HCT116 (cell line): ENCODE data around the gene ENOX1. TPM values are rescaled to one million over a fixed set of nuclear protein-coding genes. Genes with fewer than 3 reads are reported as not detected.

ENCODE experiments used
- ATAC-seq: fragments of 200-7000 bp; cut with Tn5 transposase; 2 replicates; pipeline ENCODE4 v1.9.1; 2020; ENCODE audit warnings: mild to moderate bottlenecking, moderate library complexity
- BruUV-seq: library from RNA; stranded (reverse); fragments of 400-500 nt; replicated peaks from 2 replicates; lab custom pipeline; 2021; lab: Mats Ljungman, UMichigan
- CTCF ChIA-PET: fragments of 300-600 bp; sonication (Branson Sonifier 250); formaldehyde crosslinking; loops from one replicate; lab custom pipeline; 2021; ENCODE audit warnings: antibody characterized with exemption; lab: Charles Lee
- POLR2A ChIA-PET: fragments of 300-600, 350-600 bp; sonication (Branson Sonifier 250); formaldehyde crosslinking; loops from one replicate; lab custom pipeline; 2021; ENCODE audit warnings: antibody characterized with exemption; lab: Charles Lee
- RAD21 ChIA-PET, 2 experiments: fragments of 300-600 bp; sonication (Branson Sonifier 250); formaldehyde crosslinking; loops; one replicate each; lab custom pipeline; 2023; ENCODE audit warnings: low total read pairs in 2 of 2; ENCODE audit not compliant: uncharacterized antibody in 2 of 2, unreplicated experiment in 2 of 2, low non-redundant PET in 1 of 2; lab: Charles Lee
- DNase-seq: peaks from one replicate; pipeline ENCODE4 v3.0.0-alpha.2; 2010; ENCODE audit warnings: low read depth, low spot score
- H2AFZ ChIP-seq: fragments of 200-600 bp; shearing (Covaris generic), sonication (generic); 2 replicates; pipeline ENCODE4 v1.6.1; 2017; ENCODE audit warnings: low read depth, mixed run types, mixed read lengths, antibody characterized with exemption, low read length; ENCODE audit not compliant: poor library complexity, severe bottlenecking
- H3K27ac ChIP-seq: 2 replicates; pipeline ENCODE4 v1.5.1; 2012; ENCODE audit warnings: low read depth, low read length
- H3K27me3 ChIP-seq: fragments of 200-600 bp; sonication (generic); 2 replicates; pipeline ENCODE4 v1.6.1; 2016; ENCODE audit warnings: mixed run types, low read length, mixed read lengths; ENCODE audit not compliant: insufficient read depth
- H3K36me3 ChIP-seq, 2 experiments: fragments of 200-500 bp in 1 of 2; fragments of 200-600 bp in 1 of 2; sonication (Bioruptor generic) in 1 of 2; sonication (generic) in 1 of 2; 2 replicates each; pipeline versions ENCODE4 v1.5.1 to v1.6.1; 2014 to 2016; ENCODE audit warnings: low read length in 2 of 2, inconsistent platforms in 1 of 2, mixed read lengths in 1 of 2, mixed run types in 1 of 2; ENCODE audit not compliant: insufficient read depth in 2 of 2, control insufficient read depth in 1 of 2
- H3K4me1 ChIP-seq, 2 experiments: fragments of 200-600 bp in 1 of 2; sonication (generic) in 1 of 2; 2 replicates each; pipeline versions ENCODE4 v1.5.1 to v1.6.1; 2012 to 2017; ENCODE audit warnings: low read length in 2 of 2, inconsistent platforms in 1 of 2, mild to moderate bottlenecking in 1 of 2, mixed read lengths in 1 of 2, mixed run types in 1 of 2, moderate library complexity in 1 of 2; ENCODE audit not compliant: insufficient read depth in 2 of 2, control insufficient read depth in 1 of 2
- H3K4me2 ChIP-seq: fragments of 200-600 bp; sonication (generic); 2 replicates; pipeline ENCODE4 v1.6.1; 2017; ENCODE audit warnings: mixed run types, low read length, mixed read lengths
- H3K4me3 ChIP-seq, 2 experiments: fragments of 200-600 bp in 1 of 2; sonication (generic) in 1 of 2; replicated peaks in 1 of 2; 2 replicates each; pipeline ENCODE4 v1.5.1; 2011 to 2016; ENCODE audit warnings: low read length in 2 of 2, control low read depth in 1 of 2, low read depth in 1 of 2, mild to moderate bottlenecking in 1 of 2, mixed read lengths in 1 of 2, mixed run types in 1 of 2
- H3K79me2 ChIP-seq: fragments of 200-600 bp; sonication (generic); 2 replicates; pipeline ENCODE4 v1.6.1; 2017; ENCODE audit warnings: mild to moderate bottlenecking, mixed run types, low read length, moderate library complexity, mixed read lengths; ENCODE audit not compliant: insufficient read depth
- H3K9ac ChIP-seq: fragments of 200-600 bp; sonication (generic); 2 replicates; pipeline ENCODE4 v1.6.1; 2016; ENCODE audit warnings: low read length, mixed read lengths
- H3K9me2 ChIP-seq: fragments of 200-600 bp; sonication (generic), shearing (Covaris generic); 2 replicates; pipeline ENCODE4 v1.6.1; 2017; ENCODE audit warnings: mixed run types, mild to moderate bottlenecking, moderate library complexity; ENCODE audit not compliant: insufficient read depth
- H3K9me3 ChIP-seq, 2 experiments: fragments of 200-500 bp in 1 of 2; fragments of 200-600 bp in 1 of 2; sonication (Bioruptor generic) in 1 of 2; sonication (generic) in 1 of 2; 2 replicates each; pipeline ENCODE4 v1.6.1; 2014 to 2017; ENCODE audit warnings: low read length in 2 of 2, mixed read lengths in 2 of 2, inconsistent platforms in 1 of 2, low read depth in 1 of 2, mild to moderate bottlenecking in 1 of 2, mixed run types in 1 of 2, moderate library complexity in 1 of 2; ENCODE audit not compliant: control insufficient read depth in 1 of 2, insufficient read depth in 1 of 2
- H4K20me1 ChIP-seq: fragments of 200-600 bp; sonication (generic), shearing (Covaris generic); 2 replicates; pipeline ENCODE4 v1.6.1; 2017; ENCODE audit warnings: mixed run types, mild to moderate bottlenecking, moderate library complexity; ENCODE audit not compliant: insufficient read depth
- EGR1 ChIP-seq: IDR thresholded peaks from 2 replicates; pipeline ENCODE4 v1.6.1; 2012; ENCODE audit warnings: low read depth
- EZH2 ChIP-seq: fragments of 200-600 bp; sonication (generic); IDR thresholded peaks from 2 replicates; pipeline ENCODE4 v1.6.1; 2017; ENCODE audit warnings: antibody characterized with exemption, mixed run types
- EZH2phosphoT487 ChIP-seq: fragments of 200-600 bp; IDR thresholded peaks from 2 replicates; pipeline ENCODE4 v1.6.1; 2018; ENCODE audit warnings: antibody characterized with exemption, borderline replicate concordance
- FOSL1 ChIP-seq: IDR thresholded peaks from 2 replicates; pipeline ENCODE4 v1.6.1; 2012; ENCODE audit warnings: low read depth
- JUND ChIP-seq: IDR thresholded peaks from 2 replicates; pipeline ENCODE4 v1.6.1; 2012
- REST ChIP-seq: IDR thresholded peaks from 2 replicates; pipeline ENCODE4 v1.6.1; 2012; ENCODE audit warnings: low read depth
- YY1 ChIP-seq: IDR thresholded peaks from 2 replicates; pipeline ENCODE4 v1.6.1; 2011; ENCODE audit warnings: low read length, low read depth, moderate library complexity, mild to moderate bottlenecking; ENCODE audit not compliant: insufficient replicate concordance; ENCODE audit errors: extremely low read depth
- ZBTB33 ChIP-seq: IDR thresholded peaks from 2 replicates; pipeline ENCODE4 v1.6.1; 2011; ENCODE audit warnings: mild to moderate bottlenecking, low read length, moderate library complexity; ENCODE audit not compliant: insufficient replicate concordance; ENCODE audit errors: extremely low read depth
- intact Hi-C: fragments of 100-400 bp; cut with micrococcal nuclease; formaldehyde crosslinking; loops from 2 replicates; pipeline ENCODE4 v1.10.0; 2022
- total RNA-seq: library from RNA; stranded (reverse); gene quantifications from one replicate; pipeline ENCODE4 v1.2.1, GENCODE V29; 2021; ENCODE audit not compliant: unreplicated experiment
- TF ChIP-seq, protein P1 (sequence below), 3 experiments: fragments of 200-600 bp in 1 of 3; sonication (generic) in 1 of 3; IDR thresholded peaks in 2 of 3; conservative IDR thresholded peaks in 1 of 3; 2 replicates each; pipeline ENCODE4 v1.5.1; 2012 to 2017; ENCODE audit warnings: low read depth in 2 of 3, low read length in 2 of 3, antibody characterized with exemption in 1 of 3, borderline replicate concordance in 1 of 3, control low read depth in 1 of 3, mild to moderate bottlenecking in 1 of 3, mixed read lengths in 1 of 3, mixed run types in 1 of 3, moderate library complexity in 1 of 3; ENCODE audit not compliant: insufficient read depth in 1 of 3

The ENOX1 gene
- total RNA-seq, 1 experiment from 2014 or later, result 4.5 TPM

DNA sequence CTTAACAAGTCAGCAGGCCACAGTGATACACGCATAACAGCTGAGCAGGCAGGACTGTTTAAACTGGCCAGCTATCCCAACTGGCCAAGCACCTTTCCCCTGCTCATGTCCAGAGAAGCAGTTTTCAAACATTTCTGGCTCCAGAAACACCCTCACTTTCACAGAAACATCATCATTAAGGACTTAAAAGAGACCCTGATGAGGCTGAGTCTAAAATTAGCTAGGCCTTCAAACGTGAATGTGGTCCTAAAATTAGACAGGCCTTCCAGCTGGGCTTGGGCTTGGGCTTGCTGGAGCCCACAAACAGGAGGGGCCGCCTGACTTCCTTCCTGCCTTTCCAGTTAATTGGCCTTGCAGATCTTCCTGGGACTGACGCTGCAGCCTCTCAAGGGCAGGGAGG, 429.2 kb downstream of the ENOX1 start (continued):
- TF ChIP-seq EZH2phosphoT487 (no peak), YY1 (no peak)
- TF ChIP-seq, protein P1, sequence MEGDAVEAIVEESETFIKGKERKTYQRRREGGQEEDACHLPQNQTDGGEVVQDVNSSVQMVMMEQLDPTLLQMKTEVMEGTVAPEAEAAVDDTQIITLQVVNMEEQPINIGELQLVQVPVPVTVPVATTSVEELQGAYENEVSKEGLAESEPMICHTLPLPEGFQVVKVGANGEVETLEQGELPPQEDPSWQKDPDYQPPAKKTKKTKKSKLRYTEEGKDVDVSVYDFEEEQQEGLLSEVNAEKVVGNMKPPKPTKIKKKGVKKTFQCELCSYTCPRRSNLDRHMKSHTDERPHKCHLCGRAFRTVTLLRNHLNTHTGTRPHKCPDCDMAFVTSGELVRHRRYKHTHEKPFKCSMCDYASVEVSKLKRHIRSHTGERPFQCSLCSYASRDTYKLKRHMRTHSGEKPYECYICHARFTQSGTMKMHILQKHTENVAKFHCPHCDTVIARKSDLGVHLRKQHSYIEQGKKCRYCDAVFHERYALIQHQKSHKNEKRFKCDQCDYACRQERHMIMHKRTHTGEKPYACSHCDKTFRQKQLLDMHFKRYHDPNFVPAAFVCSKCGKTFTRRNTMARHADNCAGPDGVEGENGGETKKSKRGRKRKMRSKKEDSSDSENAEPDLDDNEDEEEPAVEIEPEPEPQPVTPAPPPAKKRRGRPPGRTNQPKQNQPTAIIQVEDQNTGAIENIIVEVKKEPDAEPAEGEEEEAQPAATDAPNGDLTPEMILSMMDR (IDR thresholded peaks at IDR 0.05 in 2 of 3, conservative IDR thresholded peaks at IDR 0.05 in 1 of 3; ENCODE audit: borderline replicate concordance in 1 of 3, insufficient read depth in 1 of 3, low read depth in 2 of 3, low read length in 2 of 3), result no peak

GRCh38 chr13:43356567-43356966, 430.2 kb downstream of the ENOX1 start:
- Histone ChIP-seq H3K4me3 (no peak overlapping the region), H3K27me3 (no peaks in the 10 kb centered on the region), H3K9me2 (no peaks in the 10 kb centered on the region), H3K9ac (no peak overlapping the region), H3K27ac (no peak overlapping the region)
- ChIA-PET POLR2A (no interaction called here), RAD21 (no interaction called here), CTCF (no interaction called here)
- intact Hi-C loops, result no loop called here
- no TSS peak for BruUV-seq
- TF ChIP-seq EZH2 (no peak), EGR1 (no peak), REST (no peak), JUND (no peak), FOSL1 (no peak), ZBTB33 (no peak)
- TF ChIP-seq, all 23 proteins: peak for 0
- Histone ChIP-seq H3K9me3 (no peaks in the 10 kb centered on the region), H2AFZ (no peak overlapping the region), H3K4me2 (no peak overlapping the region), H3K4me1 (no peaks in the 10 kb centered on the region), H3K79me2 (no peaks in the 10 kb centered on the region), H4K20me1 (no peaks in the 10 kb centered on the region), H3K36me3 (no peaks in the 10 kb centered on the region)
- DNase-seq, result no peak
- ATAC-seq, result no peak
